Endometrial microvascular endothelial cells (primary cell): ENCODE results near the gene SBNO1. TPM values are rescaled to one million over a fixed set of nuclear protein-coding genes. Genes with fewer than 3 reads are reported as not detected.

Experiments used
- in situ Hi-C: cut with HindIII; loops from 2 replicates; pipeline ENCODE4 v1.10.0; 2017; ENCODE audit warnings: low sequenced_read_pairs, low pct_unique_long_range_greater_than_20kb; ENCODE audit errors: inconsistent ontology term
- total RNA-seq: library from RNA; depleted of rRNA; stranded (reverse); fragments of >200 nt; gene quantifications from one replicate; pipeline ENCODE4 v1.2.3, GENCODE V29; 2015; ENCODE audit errors: inconsistent ontology term

Gene SBNO1
- total RNA-seq, 1 donor from 2014 or later: 22.2 TPM

- in situ Hi-C loops: no loop called here
These were observed 81.2 kb downstream of the SBNO1 start for GRCh38 chr12:123283461-123283860.

- in situ Hi-C loops: no loop called here
These were observed 82.5 kb downstream of the SBNO1 start for GRCh38 chr12:123282111-123282510.

- in situ Hi-C loops: no loop called here
These were observed 83.7 kb downstream of the SBNO1 start for GRCh38 chr12:123280971-123281370.

GRCh38 chr12:123278101-123278627 lies 86.5 kb downstream of the SBNO1 start:
- in situ Hi-C loops: no loop called here

GRCh38 chr12:123273166-123273565 lies 91.5 kb downstream of the SBNO1 start:
- in situ Hi-C loops: no loop called here

GRCh38 chr12:123271001-123271668 lies 93.5 kb downstream of the SBNO1 start:
- in situ Hi-C loops: no loop called here

- in situ Hi-C loops: no loop called here
These were observed 94.2 kb downstream of the SBNO1 start for GRCh38 chr12:123270214-123271000.

GRCh38 chr12:123269896-123270213 lies 94.8 kb downstream of the SBNO1 start:
- in situ Hi-C loops: no loop called here

- in situ Hi-C loops: no loop called here
These were observed 95.2 kb downstream of the SBNO1 start for GRCh38 chr12:123269395-123269892.

GRCh38 chr12:123268850-123269249 lies 95.8 kb downstream of the SBNO1 start:
- in situ Hi-C loops: no loop called here

- in situ Hi-C loops: no loop called here
These were observed 96.4 kb downstream of the SBNO1 start for GRCh38 chr12:123267991-123268843.

GRCh38 chr12:123267335-123267920 lies 97.2 kb downstream of the SBNO1 start:
- in situ Hi-C loops: no loop called here

GRCh38 chr12:123266679-123267277 lies 97.9 kb downstream of the SBNO1 start:
- in situ Hi-C loops: no loop called here

GRCh38 chr12:123265851-123266678 lies 98.6 kb downstream of the SBNO1 start:
- in situ Hi-C loops: no loop called here

- in situ Hi-C loops: no loop called here
These were observed 100.0 kb downstream of the SBNO1 start for GRCh38 chr12:123264642-123265041.

GRCh38 chr12:123263196-123263817 lies 101.3 kb downstream of the SBNO1 start:
- in situ Hi-C loops: no loop called here

- in situ Hi-C loops: no loop called here
These were observed 103.5 kb downstream of the SBNO1 start for GRCh38 chr12:123261196-123261595.
